Gastrocnemius medialis (tissue), 4 donors: ENCODE data around the gene OTX1. TPM values are rescaled to one million over a fixed set of nuclear protein-coding genes. Genes with fewer than 3 reads are reported as not detected.
A peak's percentile ranks its signal among the peaks of the same experiment; 100 is the strongest.

Experiments
- ATAC-seq, 2 donors: fragments of 150-250 bp; one replicate each; pipeline ENCODE4 v1.9.1; 2016
- DNase-seq, 2 donors: peaks; one replicate each; pipeline ENCODE4 v3.0.0-alpha.2; 2019
- H3K27ac ChIP-seq, 4 donors: fragments of 200-600 bp; sonication (generic); 1 replicate in 1 of 4; 2 replicates in 3 of 4; pipeline ENCODE4 v1.5.1; 2016 to 2018; ENCODE audit warnings: mild to moderate bottlenecking in 2 of 4, moderate library complexity in 1 of 4
- H3K27me3 ChIP-seq, 3 donors: fragments of 200-600 bp; sonication (generic) in 2 of 3; 1 replicate in 1 of 3; 2 replicates in 2 of 3; pipeline versions ENCODE4 v1.5.1 to v1.6.0; 2016 to 2019; ENCODE audit warnings: mild to moderate bottlenecking in 1 of 3, moderate library complexity in 1 of 3
- H3K36me3 ChIP-seq, 2 donors: fragments of 200-600 bp; sonication (generic) in 1 of 2; one replicate each; pipeline ENCODE4 v1.5.1; 2017 to 2018
- H3K4me1 ChIP-seq, 2 donors: fragments of 200-600 bp; sonication (generic) in 1 of 2; one replicate each; pipeline ENCODE4 v1.5.1; 2016 to 2017; ENCODE audit warnings: mild to moderate bottlenecking in 2 of 2
- H3K4me3 ChIP-seq, 4 donors: fragments of 200-600 bp; sonication (generic) in 3 of 4; 1 replicate in 1 of 4; 2 replicates in 3 of 4; pipeline ENCODE4 v1.5.1; 2016 to 2019; ENCODE audit warnings: mild to moderate bottlenecking in 2 of 4
- H3K9me3 ChIP-seq, 3 donors: fragments of 200-600 bp; sonication (generic) in 2 of 3; 1 replicate in 1 of 3; 2 replicates in 2 of 3; pipeline ENCODE4 v1.5.1; 2016 to 2019
- CTCF ChIP-seq, 5 experiments: fragments of 450-650 bp in 3 of 5; fragments of 200-600 bp in 2 of 5; sonication (generic) in 2 of 5; IDR thresholded peaks in 4 of 5; conservative IDR thresholded peaks in 1 of 5; 1 replicate in 4 of 5; 2 replicates in 1 of 5; pipeline ENCODE4 v1.5.1; 2016 to 2019; ENCODE audit warnings: antibody characterized with exemption in 5 of 5, mild to moderate bottlenecking in 3 of 5, moderate library complexity in 3 of 5
- POLR2A ChIP-seq, 2 donors: fragments of 450-650 bp; IDR thresholded peaks; one replicate each; pipeline ENCODE4 v1.6.1; 2017; ENCODE audit warnings: antibody characterized with exemption in 2 of 2, mild to moderate bottlenecking in 2 of 2, moderate library complexity in 2 of 2
- in situ Hi-C, 4 donors: fragments of 200-750 bp; cut with MboI; loops; one replicate each; pipeline versions ENCODE4 v1.15.0 to v1.8.0; 2017; ENCODE audit warnings: low sequenced_read_pairs in 4 of 4
- intact Hi-C: fragments of 100-400 bp; cut with DNase I; formaldehyde crosslinking; loops from one replicate; pipeline ENCODE4 v1.15.1; 2023; ENCODE audit warnings: low total_unique reads
- total RNA-seq, 4 donors: library from RNA; depleted of rRNA; stranded (reverse); fragments of >200 nt; gene quantifications; one replicate each; pipeline versions ENCODE4 v1.1.0 to v1.2.3, GENCODE V29; 2016

OTX1 gene
- total RNA-seq, 4 donors from 2014 or later: not detected

GRCh38 chr2:63053889-63054602 lies 3.4 kb downstream of the OTX1 start:
- intact Hi-C loops (no loop called here), in situ Hi-C loops (no loop called here)
- Histone ChIP-seq H3K4me3 (peak overlapping the region in 3 of 4 donors; percentile 3 to 46 (median 14)), H3K36me3 (no peaks in the 10 kb centered on the region), H3K27me3 (peaks cover 96 to 100% (median 97%) of the 10 kb centered on the region in 3 donors), H3K9me3 (no peaks in the 10 kb centered on the region), H3K27ac (no peak overlapping the region), H3K4me1 (peaks cover 20 to 58% of the 10 kb centered on the region in 2 donors)
- no peak for ATAC-seq
- TF ChIP-seq POLR2A (IDR thresholded peaks at IDR 0.05) (no peak), CTCF (IDR thresholded peaks at IDR 0.05 in 4 of 5, conservative IDR thresholded peaks at IDR 0.05 in 1 of 5) (no peak)
- DNase-seq: no peak

- H3K27ac ChIP-seq: no peak overlapping the region
- H3K9me3 ChIP-seq: no peaks in the 10 kb centered on the region
- H3K36me3 ChIP-seq: no peaks in the 10 kb centered on the region
- DNase-seq (no peak), ATAC-seq (no peak)
- peaks cover 94 to 100% (median 97%) of the 10 kb centered on the region in 3 donors for H3K27me3 ChIP-seq
- TF ChIP-seq POLR2A (IDR thresholded peaks at IDR 0.05): no peak
- TF ChIP-seq CTCF (IDR thresholded peaks at IDR 0.05 in 4 of 5, conservative IDR thresholded peaks at IDR 0.05 in 1 of 5): no peak
- H3K4me1 ChIP-seq: peaks cover 26 to 55% of the 10 kb centered on the region in 2 donors
- intact Hi-C loops: no loop called here
- in situ Hi-C loops: no loop called here
- peak overlapping the region in 1 of 4 donors; percentile 46 for H3K4me3 ChIP-seq
Measured at GRCh38 chr2:63054841-63055225, 4.2 kb downstream of the OTX1 start.

DNA sequence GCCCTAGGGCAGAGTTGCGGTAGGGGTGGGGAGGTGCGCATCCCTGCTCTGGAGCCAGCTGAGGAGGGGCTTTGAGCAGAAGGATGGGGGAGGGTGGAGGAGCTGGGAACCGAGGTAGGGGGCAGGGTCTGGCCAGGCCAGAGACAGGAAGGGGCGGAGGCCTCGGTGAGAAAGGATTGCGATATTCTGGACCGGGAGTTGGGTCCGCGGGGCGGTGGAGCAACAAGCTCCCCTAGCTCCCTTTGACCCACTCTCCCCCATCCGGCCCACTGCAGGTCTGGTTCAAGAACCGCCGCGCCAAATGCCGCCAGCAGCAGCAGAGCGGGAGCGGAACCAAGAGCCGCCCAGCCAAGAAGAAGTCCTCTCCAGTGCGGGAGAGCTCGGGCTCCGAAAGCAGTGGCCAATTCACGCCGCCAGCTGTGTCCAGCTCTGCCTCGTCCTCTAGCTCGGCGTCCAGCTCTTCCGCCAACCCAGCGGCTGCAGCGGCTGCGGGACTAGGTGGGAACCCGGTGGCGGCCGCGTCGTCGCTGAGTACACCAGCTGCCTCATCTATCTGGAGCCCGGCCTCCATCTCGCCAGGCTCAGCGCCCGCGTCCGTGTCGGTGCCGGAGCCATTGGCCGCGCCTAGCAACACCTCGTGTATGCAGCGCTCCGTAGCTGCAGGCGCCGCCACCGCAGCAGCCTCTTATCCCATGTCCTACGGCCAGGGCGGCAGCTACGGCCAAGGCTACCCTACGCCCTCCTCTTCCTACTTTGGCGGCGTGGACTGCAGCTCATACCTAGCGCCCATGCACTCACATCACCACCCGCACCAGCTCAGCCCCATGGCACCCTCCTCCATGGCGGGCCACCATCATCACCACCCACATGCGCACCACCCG lies 4.8 kb downstream of the OTX1 start:
- no peak for DNase-seq
- Histone ChIP-seq H3K27ac (no peak overlapping the region), H3K27me3 (peaks cover 95 to 100% (median 98%) of the 10 kb centered on the region in 3 donors), H3K36me3 (no peaks in the 10 kb centered on the region), H3K4me3 (peak overlapping the region in 3 of 4 donors; percentile 24 to 30 (median 25)), H3K9me3 (no peaks in the 10 kb centered on the region), H3K4me1 (peaks cover 26 to 52% of the 10 kb centered on the region in 2 donors)
- no peak for TF ChIP-seq CTCF (IDR thresholded peaks at IDR 0.05 in 4 of 5, conservative IDR thresholded peaks at IDR 0.05 in 1 of 5)
- TF ChIP-seq POLR2A (IDR thresholded peaks at IDR 0.05): no peak
- in situ Hi-C loops (no loop called here), intact Hi-C loops (no loop called here)
- no peak for ATAC-seq

DNA sequence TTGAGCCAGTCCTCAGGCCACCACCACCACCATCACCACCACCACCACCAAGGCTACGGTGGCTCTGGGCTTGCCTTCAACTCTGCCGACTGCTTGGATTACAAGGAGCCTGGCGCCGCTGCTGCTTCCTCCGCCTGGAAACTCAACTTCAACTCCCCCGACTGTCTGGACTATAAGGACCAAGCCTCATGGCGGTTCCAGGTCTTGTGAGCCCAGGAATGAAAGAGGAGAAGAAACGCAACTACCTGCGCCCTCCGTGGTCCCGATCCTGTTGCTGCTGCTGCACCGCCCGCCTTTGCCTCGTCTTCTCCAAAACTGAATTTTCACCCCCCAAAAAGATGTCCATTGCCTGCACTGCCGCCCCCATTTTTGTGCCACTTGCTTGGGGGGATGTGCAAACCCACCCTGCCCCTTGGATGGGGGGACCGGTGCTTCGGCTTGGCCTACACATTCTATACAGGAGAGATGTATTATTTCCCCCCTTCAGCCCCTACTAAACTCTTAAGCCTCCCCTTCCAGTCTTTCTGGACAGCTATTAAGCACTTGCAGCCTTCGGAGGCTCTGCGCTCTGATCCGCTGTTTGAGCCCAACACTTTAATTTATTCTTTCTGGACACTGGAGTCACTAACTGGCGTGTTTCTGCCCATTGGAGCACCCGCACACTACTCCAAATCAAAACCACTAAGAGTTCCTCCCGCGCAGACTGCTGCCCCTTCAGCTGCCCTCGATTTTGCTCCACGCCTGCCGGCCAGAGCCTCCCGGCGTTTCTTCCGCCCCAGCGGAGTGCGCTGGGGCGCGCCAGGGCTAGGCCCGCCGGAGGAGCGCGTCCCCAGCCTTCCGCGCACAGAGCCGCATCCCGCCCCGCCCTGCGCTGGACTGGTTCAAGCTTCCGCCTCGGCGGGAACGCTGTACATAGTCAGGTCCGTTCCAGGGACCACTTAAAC lies 5.7 kb downstream of the OTX1 start:
- Histone ChIP-seq H3K27ac (no peak overlapping the region), H3K36me3 (no peaks in the 10 kb centered on the region), H3K27me3 (peaks cover 97 to 100% (median 100%) of the 10 kb centered on the region in 3 donors), H3K9me3 (no peaks in the 10 kb centered on the region), H3K4me1 (peaks cover 26 to 45% of the 10 kb centered on the region in 2 donors), H3K4me3 (peak overlapping the region in 2 of 4 donors; percentile 22 to 34)
- intact Hi-C loops (no loop called here), in situ Hi-C loops (no loop called here)
- no peak for TF ChIP-seq POLR2A (IDR thresholded peaks at IDR 0.05)
- TF ChIP-seq CTCF (IDR thresholded peaks at IDR 0.05 in 4 of 5, conservative IDR thresholded peaks at IDR 0.05 in 1 of 5): no peak
- no peak for DNase-seq
- ATAC-seq: no peak
